ENCODE data around the gene ANKEF1. TPM values are rescaled to one million over a fixed set of nuclear protein-coding genes. Genes with fewer than 3 reads are reported as not detected.

ANKEF1 gene
- 1 to 10 TPM; 4.2 to 5.8 TPM for total RNA-seq

GRCh38 chr20:10034717-10035571 is at the start of gene ANKEF1:
Gene ANKEF1 (plus strand): TSS chr20:10034987. CDS start chr20:10038302, 3,315 bp downstream.
- Mint-ChIP-seq H3K4me3 (peak within 1 kb of the TSS; percentile 71 to 81), H3K4me1 (ENCODE audit: low read depth) (peaks cover 4% of the 10 kb centered on the region), H3K9me3 (no peaks in the 10 kb centered on the region), H3K27me3 (ENCODE audit: low read depth) (no peaks in the 10 kb centered on the region), H3K27ac (no peak within 1 kb of the TSS), H3K36me3 (ENCODE audit: insufficient read depth in 2 of 2) (no peaks in the 10 kb centered on the region)
- peak; percentile 66 to 78 for DNase-seq
- ATAC-seq (replicated peaks in 1 of 2): peak; percentile 95 to 97

DNA sequence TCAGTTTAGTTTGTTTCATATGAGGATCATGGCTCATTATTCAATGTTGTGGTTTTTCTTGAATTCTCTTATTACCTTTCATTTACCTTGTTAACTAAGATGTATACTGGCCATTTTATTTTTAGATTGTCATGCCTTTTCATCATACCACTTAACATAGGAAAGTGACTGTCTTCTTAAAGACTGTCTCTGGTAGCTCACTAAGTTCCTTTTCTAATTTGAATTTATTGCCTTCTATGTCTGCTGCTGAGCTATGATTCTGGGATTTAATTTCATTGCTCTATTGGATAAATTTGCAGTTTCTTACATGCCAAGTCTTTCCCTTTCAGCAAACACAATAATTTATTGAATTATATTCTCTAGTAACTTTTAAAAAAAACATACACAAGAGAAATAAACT is 49.5 kb upstream of the ANKEF1 start:
- no peak overlapping the region for H3K27ac Mint-ChIP-seq
- DNase-seq: no peak
- H3K4me3 Mint-ChIP-seq: no peak overlapping the region
- H3K36me3 Mint-ChIP-seq (ENCODE audit: insufficient read depth in 2 of 2): no peaks in the 10 kb centered on the region
- peaks cover 13% of the 10 kb centered on the region for H3K27me3 Mint-ChIP-seq (ENCODE audit: low read depth)
- no peak for ATAC-seq (replicated peaks in 1 of 2)
- no peaks in the 10 kb centered on the region for H3K9me3 Mint-ChIP-seq
- H3K4me1 Mint-ChIP-seq (ENCODE audit: low read depth): no peaks in the 10 kb centered on the region

- ATAC-seq (replicated peaks in 1 of 2) (no peak), DNase-seq (no peak)
- Mint-ChIP-seq H3K27ac (no peak overlapping the region), H3K9me3 (no peaks in the 10 kb centered on the region), H3K36me3 (ENCODE audit: insufficient read depth in 2 of 2) (no peaks in the 10 kb centered on the region), H3K27me3 (ENCODE audit: low read depth) (peaks cover 13% of the 10 kb centered on the region), H3K4me3 (no peak overlapping the region), H3K4me1 (ENCODE audit: low read depth) (no peaks in the 10 kb centered on the region)
Observed at GRCh38 chr20:9985773-9986172, 49.0 kb upstream of the ANKEF1 start.

- Mint-ChIP-seq H3K9me3 (no peaks in the 10 kb centered on the region), H3K36me3 (ENCODE audit: insufficient read depth in 2 of 2) (no peaks in the 10 kb centered on the region), H3K4me1 (ENCODE audit: low read depth) (no peaks in the 10 kb centered on the region), H3K4me3 (no peak overlapping the region), H3K27ac (no peak overlapping the region), H3K27me3 (ENCODE audit: low read depth) (peaks cover 13% of the 10 kb centered on the region)
- DNase-seq (no peak), ATAC-seq (replicated peaks in 1 of 2) (no peak)
Observed at GRCh38 chr20:9989066-9989724, 45.6 kb upstream of the ANKEF1 start.

- ATAC-seq (replicated peaks in 1 of 2) (no peak), DNase-seq (no peak)
- Mint-ChIP-seq H3K4me1 (ENCODE audit: low read depth) (no peaks in the 10 kb centered on the region), H3K4me3 (no peak overlapping the region), H3K36me3 (ENCODE audit: insufficient read depth in 2 of 2) (no peaks in the 10 kb centered on the region), H3K27me3 (ENCODE audit: low read depth) (peaks cover 7% of the 10 kb centered on the region), H3K9me3 (peaks cover 0 to 2% of the 10 kb centered on the region in 2 donors), H3K27ac (no peak overlapping the region)
Observed at GRCh38 chr20:9993137-9993536, 41.6 kb upstream of the ANKEF1 start.

DNA sequence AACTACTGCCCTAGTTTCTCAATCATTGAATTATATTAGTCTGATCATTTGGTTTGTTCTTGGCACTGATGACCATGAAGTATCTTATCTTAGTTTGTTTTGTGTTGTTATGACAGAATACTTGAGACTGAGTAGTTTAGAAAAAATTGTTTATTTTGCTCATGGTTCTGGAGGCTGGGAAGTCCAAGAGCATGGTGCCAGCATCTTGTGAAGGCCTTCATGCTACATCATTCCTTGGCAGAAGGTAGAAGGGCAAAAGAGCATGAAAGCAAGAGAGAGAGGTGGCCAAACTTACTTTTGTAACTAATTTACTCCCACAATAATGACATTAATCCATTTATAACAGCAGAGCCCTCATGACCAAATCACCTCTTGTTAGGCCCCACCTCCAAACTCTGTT is 40.1 kb upstream of the ANKEF1 start:
- H3K4me3 Mint-ChIP-seq: no peak overlapping the region
- H3K27me3 Mint-ChIP-seq (ENCODE audit: low read depth): no peaks in the 10 kb centered on the region
- no peaks in the 10 kb centered on the region for H3K4me1 Mint-ChIP-seq (ENCODE audit: low read depth)
- DNase-seq (no peak), ATAC-seq (replicated peaks in 1 of 2) (no peak)
- H3K9me3 Mint-ChIP-seq: peaks cover 0 to 2% of the 10 kb centered on the region in 2 donors
- no peaks in the 10 kb centered on the region for H3K36me3 Mint-ChIP-seq (ENCODE audit: insufficient read depth in 2 of 2)
- no peak overlapping the region for H3K27ac Mint-ChIP-seq

DNA sequence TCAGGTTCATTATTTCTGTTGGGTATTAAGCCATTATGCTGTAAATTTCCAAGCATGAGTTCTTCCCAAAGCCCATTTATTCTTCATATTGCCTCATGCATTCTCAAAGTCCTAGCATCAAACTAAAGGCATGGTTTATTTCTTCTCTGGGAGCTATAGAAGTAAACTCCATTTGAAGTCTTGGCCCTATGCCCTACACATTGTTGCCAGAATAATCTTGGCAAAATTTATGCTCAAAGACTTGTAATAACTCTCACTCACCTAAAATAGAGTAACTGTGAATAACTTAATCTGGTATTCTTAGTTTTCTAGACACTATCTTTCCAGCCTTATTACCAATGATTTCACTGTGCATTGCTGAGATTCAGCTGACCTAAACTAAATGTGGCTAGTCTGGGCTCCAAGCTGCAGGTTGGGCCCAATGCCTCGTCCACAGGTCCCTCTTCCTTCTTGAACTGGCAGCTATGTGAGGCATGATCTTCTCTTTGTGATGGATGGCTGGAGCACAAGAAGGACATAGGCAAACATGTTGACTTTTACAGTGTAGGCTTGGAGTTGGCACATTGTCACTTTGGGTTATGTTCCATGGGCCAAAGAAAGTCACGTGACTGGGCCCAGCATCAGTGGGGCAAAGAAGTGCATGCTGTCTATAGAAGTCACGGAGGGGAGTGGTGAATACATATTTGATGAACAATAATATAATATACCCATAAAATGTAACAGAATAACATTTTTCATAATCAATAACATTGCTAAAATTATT is 39.1 kb upstream of the ANKEF1 start:
- no peaks in the 10 kb centered on the region for H3K27me3 Mint-ChIP-seq (ENCODE audit: low read depth)
- no peaks in the 10 kb centered on the region for H3K36me3 Mint-ChIP-seq (ENCODE audit: insufficient read depth in 2 of 2)
- peaks cover 0 to 2% of the 10 kb centered on the region in 2 donors for H3K9me3 Mint-ChIP-seq
- H3K27ac Mint-ChIP-seq: no peak overlapping the region
- ATAC-seq (replicated peaks in 1 of 2): no peak
- DNase-seq: no peak
- no peak overlapping the region for H3K4me3 Mint-ChIP-seq
- H3K4me1 Mint-ChIP-seq (ENCODE audit: low read depth): no peaks in the 10 kb centered on the region

- Mint-ChIP-seq H3K9me3 (peaks cover 0 to 2% of the 10 kb centered on the region in 2 donors), H3K4me3 (no peak overlapping the region), H3K4me1 (ENCODE audit: low read depth) (no peaks in the 10 kb centered on the region), H3K27me3 (ENCODE audit: low read depth) (no peaks in the 10 kb centered on the region), H3K27ac (no peak overlapping the region), H3K36me3 (ENCODE audit: insufficient read depth in 2 of 2) (no peaks in the 10 kb centered on the region)
- ATAC-seq (replicated peaks in 1 of 2) (no peak), DNase-seq (no peak)
Observed at GRCh38 chr20:9996944-9997343, 37.8 kb upstream of the ANKEF1 start.

DNA sequence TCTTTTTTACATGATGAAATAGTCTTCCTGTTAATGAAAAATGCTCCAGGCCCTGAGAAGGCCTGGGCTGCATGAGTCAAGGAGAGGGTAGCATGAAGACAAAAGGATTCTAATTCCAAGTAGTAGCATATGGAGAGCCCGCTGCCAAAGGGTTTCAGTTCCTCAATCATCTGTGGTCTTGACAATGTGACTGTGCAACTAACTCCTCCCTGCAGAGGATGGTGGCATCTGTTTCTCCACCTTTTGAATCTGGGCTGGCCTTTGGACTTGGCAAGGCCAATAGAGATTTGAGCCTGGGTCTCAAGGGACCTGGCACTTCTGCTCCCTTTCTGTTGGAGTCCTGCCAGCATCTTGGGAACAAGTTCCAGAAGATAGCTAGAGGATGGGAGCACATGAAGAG is 35.1 kb upstream of the ANKEF1 start:
- no peak overlapping the region for H3K27ac Mint-ChIP-seq
- ATAC-seq (replicated peaks in 1 of 2): no peak
- H3K36me3 Mint-ChIP-seq (ENCODE audit: insufficient read depth in 2 of 2): no peaks in the 10 kb centered on the region
- DNase-seq: no peak
- no peaks in the 10 kb centered on the region for H3K4me1 Mint-ChIP-seq (ENCODE audit: low read depth)
- no peak overlapping the region for H3K4me3 Mint-ChIP-seq
- H3K9me3 Mint-ChIP-seq: peaks cover 0 to 1% of the 10 kb centered on the region in 2 donors
- H3K27me3 Mint-ChIP-seq (ENCODE audit: low read depth): no peaks in the 10 kb centered on the region

DNA sequence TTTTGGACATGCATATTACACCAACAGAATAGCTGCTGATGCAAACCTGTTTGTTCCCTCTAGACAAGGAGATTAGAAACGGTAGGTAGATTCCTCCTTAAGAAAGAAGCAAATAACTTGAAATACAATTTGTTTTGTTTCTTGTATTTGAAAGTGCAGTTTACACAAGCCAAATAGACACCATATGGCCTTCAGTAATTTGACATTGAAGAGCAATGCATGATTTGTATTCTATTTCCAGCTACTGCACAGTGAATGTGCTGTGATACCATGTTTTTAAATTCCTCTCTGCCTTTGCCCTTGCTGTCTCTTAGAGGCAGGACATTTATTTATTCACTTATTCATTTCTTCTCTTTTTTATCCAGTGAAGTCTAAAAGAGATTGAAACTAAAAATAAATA is 31.9 kb upstream of the ANKEF1 start:
- Mint-ChIP-seq H3K4me3 (no peak overlapping the region), H3K4me1 (ENCODE audit: low read depth) (no peaks in the 10 kb centered on the region), H3K9me3 (no peaks in the 10 kb centered on the region), H3K27me3 (ENCODE audit: low read depth) (peaks cover 14% of the 10 kb centered on the region), H3K36me3 (ENCODE audit: insufficient read depth in 2 of 2) (no peaks in the 10 kb centered on the region), H3K27ac (no peak overlapping the region)
- ATAC-seq (replicated peaks in 1 of 2): no peak
- DNase-seq: no peak

DNA sequence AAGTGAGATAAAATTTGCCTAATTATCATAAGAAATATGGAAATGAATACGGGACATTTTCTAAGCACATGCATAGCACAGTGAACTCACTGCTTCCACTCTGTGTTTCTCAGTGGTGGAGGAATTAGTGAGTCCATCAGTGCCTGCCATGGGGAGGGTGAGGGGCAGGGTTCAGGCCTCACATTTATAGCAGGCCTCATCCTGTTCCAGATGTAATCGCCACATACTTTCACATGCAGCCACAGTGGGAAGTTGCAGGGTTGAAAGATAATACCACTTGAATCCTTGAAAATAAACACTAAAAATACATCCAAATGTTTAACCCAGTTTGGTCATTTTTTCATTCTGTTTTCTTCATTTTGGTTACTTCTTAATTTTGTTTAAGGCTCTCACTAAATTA is 29.9 kb upstream of the ANKEF1 start:
- no peaks in the 10 kb centered on the region for H3K4me1 Mint-ChIP-seq (ENCODE audit: low read depth)
- H3K27ac Mint-ChIP-seq: no peak overlapping the region
- ATAC-seq (replicated peaks in 1 of 2) (no peak), DNase-seq (no peak)
- peaks cover 25% of the 10 kb centered on the region for H3K27me3 Mint-ChIP-seq (ENCODE audit: low read depth)
- no peaks in the 10 kb centered on the region for H3K9me3 Mint-ChIP-seq
- no peaks in the 10 kb centered on the region for H3K36me3 Mint-ChIP-seq (ENCODE audit: insufficient read depth in 2 of 2)
- no peak overlapping the region for H3K4me3 Mint-ChIP-seq

DNA sequence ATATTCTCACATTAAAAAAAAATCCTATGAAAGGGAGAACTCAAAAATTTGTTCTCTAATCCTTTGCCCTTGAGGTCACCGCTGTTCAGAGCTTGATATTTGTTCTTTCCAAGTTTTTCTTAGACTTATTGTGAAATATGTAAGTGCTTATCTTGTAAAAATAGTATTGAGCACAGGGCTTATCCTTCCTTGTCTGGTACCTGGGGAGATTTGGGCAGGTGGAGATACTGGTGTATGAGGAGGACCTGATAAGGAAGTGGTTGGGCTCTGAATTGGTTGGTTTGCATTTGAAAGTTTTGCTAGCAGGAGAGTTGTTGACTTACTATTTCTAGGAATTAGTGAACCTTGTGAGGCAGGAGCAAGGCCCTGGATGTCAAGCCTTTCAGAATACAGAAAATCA is 28.9 kb upstream of the ANKEF1 start:
- DNase-seq (no peak), ATAC-seq (replicated peaks in 1 of 2) (no peak)
- Mint-ChIP-seq H3K27me3 (ENCODE audit: low read depth) (peaks cover 30% of the 10 kb centered on the region), H3K9me3 (no peaks in the 10 kb centered on the region), H3K27ac (no peak overlapping the region), H3K4me3 (no peak overlapping the region), H3K4me1 (ENCODE audit: low read depth) (no peaks in the 10 kb centered on the region), H3K36me3 (ENCODE audit: insufficient read depth in 2 of 2) (no peaks in the 10 kb centered on the region)

DNA sequence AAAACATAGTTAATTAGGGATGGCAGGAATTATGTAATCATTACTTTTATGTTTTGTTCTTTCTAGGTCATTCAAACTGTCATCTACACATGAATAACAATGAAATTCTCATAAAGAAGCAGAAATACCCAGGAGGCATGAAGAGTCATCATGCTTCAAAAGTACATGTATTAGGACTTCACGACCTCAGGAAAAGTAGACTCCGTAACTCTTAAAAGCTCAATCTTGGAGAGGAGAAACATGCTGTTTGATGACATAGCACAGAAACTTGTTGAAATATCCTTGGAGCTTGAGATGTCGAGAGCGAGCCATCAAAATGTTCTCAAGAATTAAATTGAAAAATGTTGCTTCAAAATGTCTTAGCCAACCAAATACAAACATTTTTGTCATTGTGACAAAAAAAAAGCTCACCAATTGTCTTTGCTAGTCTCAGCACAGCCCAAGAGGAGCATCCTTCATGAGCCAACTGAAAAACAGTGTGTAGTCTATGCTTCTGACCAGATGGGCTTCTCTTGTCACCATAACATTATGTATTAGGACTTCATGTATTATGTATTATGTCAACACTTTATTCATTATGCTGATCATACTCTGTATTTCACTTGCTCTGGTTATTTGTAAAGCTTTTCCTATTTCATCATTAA is 28.2 kb upstream of the ANKEF1 start:
- ATAC-seq (replicated peaks in 1 of 2) (no peak), DNase-seq (no peak)
- Mint-ChIP-seq H3K4me3 (no peak overlapping the region), H3K4me1 (ENCODE audit: low read depth) (no peaks in the 10 kb centered on the region), H3K36me3 (ENCODE audit: insufficient read depth in 2 of 2) (no peaks in the 10 kb centered on the region), H3K27ac (no peak overlapping the region), H3K9me3 (no peaks in the 10 kb centered on the region), H3K27me3 (ENCODE audit: low read depth) (peaks cover 30% of the 10 kb centered on the region)
